ENCODE data around the gene PICALM. TPM values are rescaled to one million over a fixed set of nuclear protein-coding genes. Genes with fewer than 3 reads are reported as not detected.

Gene PICALM
- total RNA-seq, 1 donor, result 313 TPM

DNA sequence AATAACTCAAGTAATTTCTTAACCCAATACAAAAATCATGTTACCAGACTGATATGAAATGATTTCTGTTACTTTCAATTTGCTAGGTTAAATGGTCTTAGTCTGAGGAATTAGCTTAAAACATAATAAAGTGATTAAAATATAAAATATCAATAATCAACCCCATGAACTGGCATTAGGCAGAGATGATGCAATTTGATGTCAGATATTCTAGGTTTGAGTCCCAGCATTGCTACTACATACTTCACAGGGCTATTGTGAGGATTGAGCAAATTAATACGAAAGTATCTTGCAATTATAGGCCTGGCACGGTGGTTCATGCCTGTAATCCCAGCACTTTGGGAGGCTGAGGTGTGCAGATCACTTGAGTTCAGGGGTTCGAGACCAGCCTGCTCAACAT, 66.5 kb downstream of the PICALM start:
- TF ChIP-seq, protein P1, sequence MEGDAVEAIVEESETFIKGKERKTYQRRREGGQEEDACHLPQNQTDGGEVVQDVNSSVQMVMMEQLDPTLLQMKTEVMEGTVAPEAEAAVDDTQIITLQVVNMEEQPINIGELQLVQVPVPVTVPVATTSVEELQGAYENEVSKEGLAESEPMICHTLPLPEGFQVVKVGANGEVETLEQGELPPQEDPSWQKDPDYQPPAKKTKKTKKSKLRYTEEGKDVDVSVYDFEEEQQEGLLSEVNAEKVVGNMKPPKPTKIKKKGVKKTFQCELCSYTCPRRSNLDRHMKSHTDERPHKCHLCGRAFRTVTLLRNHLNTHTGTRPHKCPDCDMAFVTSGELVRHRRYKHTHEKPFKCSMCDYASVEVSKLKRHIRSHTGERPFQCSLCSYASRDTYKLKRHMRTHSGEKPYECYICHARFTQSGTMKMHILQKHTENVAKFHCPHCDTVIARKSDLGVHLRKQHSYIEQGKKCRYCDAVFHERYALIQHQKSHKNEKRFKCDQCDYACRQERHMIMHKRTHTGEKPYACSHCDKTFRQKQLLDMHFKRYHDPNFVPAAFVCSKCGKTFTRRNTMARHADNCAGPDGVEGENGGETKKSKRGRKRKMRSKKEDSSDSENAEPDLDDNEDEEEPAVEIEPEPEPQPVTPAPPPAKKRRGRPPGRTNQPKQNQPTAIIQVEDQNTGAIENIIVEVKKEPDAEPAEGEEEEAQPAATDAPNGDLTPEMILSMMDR (IDR thresholded peaks at IDR 0.05; ENCODE audit: extremely low read depth, low read depth, low read length), result no peak
- H4K20me1 ChIP-seq (ENCODE audit: insufficient read depth, low read length), result peaks cover 4% of the 10 kb centered on the region
- peaks cover 96% of the 10 kb centered on the region for H3K36me3 ChIP-seq (ENCODE audit: insufficient read depth, low read length)
- H3K79me2 ChIP-seq (ENCODE audit: insufficient read depth, low read length), result peaks cover 55% of the 10 kb centered on the region
- no peak for DNase-seq (ENCODE audit: insufficient read length, low spot score, missing footprints)
- H3K9me3 ChIP-seq (ENCODE audit: low read depth, low read length), result no peaks in the 10 kb centered on the region
- no peak overlapping the region for H3K4me2 ChIP-seq (ENCODE audit: insufficient read depth, low read length)
- H3K27me3 ChIP-seq (ENCODE audit: insufficient read depth, low read length), result no peaks in the 10 kb centered on the region
- no peaks in the 10 kb centered on the region for H3K4me1 ChIP-seq (ENCODE audit: insufficient read depth, low read length)
- H3K4me3 ChIP-seq (ENCODE audit: insufficient read depth, low read length), result no peak overlapping the region
- no peak overlapping the region for H3K27ac ChIP-seq (ENCODE audit: low read depth, low read length)
- H2AFZ ChIP-seq (ENCODE audit: low read length), result no peak overlapping the region

DNA sequence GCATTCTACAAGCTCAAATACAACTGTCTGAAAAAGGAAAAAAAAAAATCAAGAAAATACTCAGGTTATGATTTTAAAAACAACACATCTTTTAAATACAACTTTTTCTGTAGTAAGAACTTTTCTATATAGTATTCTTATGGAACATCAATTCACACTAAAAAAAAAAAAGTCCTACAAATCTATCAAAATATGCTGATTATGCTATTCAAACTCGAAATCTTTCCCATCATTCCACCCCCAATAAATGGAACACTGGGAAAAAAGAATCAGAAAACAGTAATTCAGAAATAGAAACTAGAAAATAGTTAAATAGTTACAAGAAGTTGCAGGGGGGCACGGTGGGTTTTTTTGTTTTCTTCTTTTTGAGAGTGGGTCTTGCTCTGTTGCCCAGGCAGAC, 77.4 kb downstream of the PICALM start:
- Histone ChIP-seq H3K4me2 (ENCODE audit: insufficient read depth, low read length) (no peak overlapping the region), H3K4me3 (ENCODE audit: insufficient read depth, low read length) (no peak overlapping the region), H3K27me3 (ENCODE audit: insufficient read depth, low read length) (no peaks in the 10 kb centered on the region), H3K27ac (ENCODE audit: low read depth, low read length) (no peak overlapping the region), H2AFZ (ENCODE audit: low read length) (no peak overlapping the region), H3K79me2 (ENCODE audit: insufficient read depth, low read length) (peaks cover 71% of the 10 kb centered on the region), H3K9me3 (ENCODE audit: low read depth, low read length) (no peaks in the 10 kb centered on the region), H3K36me3 (ENCODE audit: insufficient read depth, low read length) (peaks cover 77% of the 10 kb centered on the region), H4K20me1 (ENCODE audit: insufficient read depth, low read length) (no peaks in the 10 kb centered on the region), H3K4me1 (ENCODE audit: insufficient read depth, low read length) (peaks cover 5% of the 10 kb centered on the region)
- no peak for DNase-seq (ENCODE audit: insufficient read length, low spot score, missing footprints)
- TF ChIP-seq, protein P1 (IDR thresholded peaks at IDR 0.05; ENCODE audit: extremely low read depth, low read depth, low read length), result no peak

DNA sequence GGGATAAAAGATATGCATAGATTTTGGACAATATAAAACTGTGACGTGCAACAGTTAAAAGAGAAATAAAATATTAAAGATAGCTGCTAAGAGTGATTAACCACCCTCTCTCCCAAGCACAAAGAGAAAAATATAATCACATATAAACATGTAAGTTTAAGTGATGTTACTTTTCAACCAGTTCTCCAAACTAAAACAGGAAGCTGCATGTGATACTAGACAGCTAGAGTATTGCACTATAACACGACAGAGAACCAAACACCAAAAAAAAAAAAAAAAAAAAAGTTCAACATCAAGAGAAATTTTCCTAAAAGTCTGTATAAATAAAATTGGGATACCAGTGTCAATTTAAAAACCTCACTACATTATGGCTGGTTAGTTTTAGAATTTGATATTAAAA, 79.1 kb downstream of the PICALM start:
- Histone ChIP-seq H3K36me3 (ENCODE audit: insufficient read depth, low read length) (peaks cover 70% of the 10 kb centered on the region), H3K79me2 (ENCODE audit: insufficient read depth, low read length) (peaks cover 79% of the 10 kb centered on the region), H4K20me1 (ENCODE audit: insufficient read depth, low read length) (no peaks in the 10 kb centered on the region), H3K4me3 (ENCODE audit: insufficient read depth, low read length) (no peak overlapping the region), H3K27ac (ENCODE audit: low read depth, low read length) (no peak overlapping the region), H2AFZ (ENCODE audit: low read length) (no peak overlapping the region), H3K27me3 (ENCODE audit: insufficient read depth, low read length) (no peaks in the 10 kb centered on the region), H3K9me3 (ENCODE audit: low read depth, low read length) (no peaks in the 10 kb centered on the region), H3K4me1 (ENCODE audit: insufficient read depth, low read length) (peaks cover 5% of the 10 kb centered on the region), H3K4me2 (ENCODE audit: insufficient read depth, low read length) (no peak overlapping the region)
- DNase-seq (ENCODE audit: insufficient read length, low spot score, missing footprints), result no peak
- TF ChIP-seq, protein P1 (IDR thresholded peaks at IDR 0.05; ENCODE audit: extremely low read depth, low read depth, low read length), result no peak

DNA sequence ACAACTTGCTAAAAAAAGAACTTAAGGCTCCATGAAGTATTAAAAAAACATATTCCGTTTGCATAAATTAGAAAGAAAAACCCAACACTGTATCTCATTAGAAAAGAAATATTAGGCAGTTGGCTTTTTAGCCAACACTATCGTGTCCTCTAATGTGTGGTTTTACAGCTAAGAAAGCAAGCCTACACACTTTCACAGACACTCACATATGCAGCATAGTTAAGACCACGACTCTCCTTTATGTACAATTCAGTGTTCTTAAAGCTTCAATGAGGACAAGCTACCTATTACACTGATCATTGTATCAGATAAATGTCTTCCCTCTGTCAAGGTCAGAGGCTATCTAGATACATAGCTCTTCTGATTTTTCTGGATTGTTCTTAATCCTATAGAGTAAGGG, 80.1 kb downstream of the PICALM start:
- TF ChIP-seq, protein P1 (IDR thresholded peaks at IDR 0.05; ENCODE audit: extremely low read depth, low read depth, low read length), result no peak
- Histone ChIP-seq H3K9me3 (ENCODE audit: low read depth, low read length) (no peaks in the 10 kb centered on the region), H3K4me2 (ENCODE audit: insufficient read depth, low read length) (no peak overlapping the region), H3K36me3 (ENCODE audit: insufficient read depth, low read length) (peaks cover 70% of the 10 kb centered on the region), H3K27ac (ENCODE audit: low read depth, low read length) (no peak overlapping the region), H3K79me2 (ENCODE audit: insufficient read depth, low read length) (peaks cover 84% of the 10 kb centered on the region), H2AFZ (ENCODE audit: low read length) (no peak overlapping the region), H3K4me3 (ENCODE audit: insufficient read depth, low read length) (no peak overlapping the region), H3K4me1 (ENCODE audit: insufficient read depth, low read length) (peaks cover 5% of the 10 kb centered on the region), H3K27me3 (ENCODE audit: insufficient read depth, low read length) (no peaks in the 10 kb centered on the region), H4K20me1 (ENCODE audit: insufficient read depth, low read length) (no peaks in the 10 kb centered on the region)
- no peak for DNase-seq (ENCODE audit: insufficient read length, low spot score, missing footprints)

All from osteoblast (primary cell).